Uterus (tissue), 4 donors: ENCODE data around the gene BACH2. TPM values are rescaled to one million over a fixed set of nuclear protein-coding genes. Genes with fewer than 3 reads are reported as not detected.

Source experiments
- DNase-seq, 2 donors: peaks; one replicate each; pipeline ENCODE4 v3.0.0-alpha.2; 2019 to 2020
- H3K27ac ChIP-seq, 2 donors: fragments of 200-600 bp; sonication (generic); 1 replicate in 1 of 2; 2 replicates in 1 of 2; pipeline ENCODE4 v1.5.1; 2016 to 2018
- H3K27me3 ChIP-seq, 2 donors: fragments of 200-600 bp; sonication (generic); one replicate each; pipeline ENCODE4 v1.5.1; 2018 to 2019; ENCODE audit warnings: control low read depth in 1 of 2
- H3K36me3 ChIP-seq, 2 donors: fragments of 200-600 bp; sonication (generic); one replicate each; pipeline ENCODE4 v1.5.1; 2019; ENCODE audit warnings: control low read depth in 1 of 2
- H3K4me1 ChIP-seq, 2 donors: fragments of 200-600 bp; sonication (generic); one replicate each; pipeline ENCODE4 v1.5.1; 2018 to 2019; ENCODE audit warnings: control low read depth in 1 of 2
- H3K4me3 ChIP-seq, 2 donors: fragments of 200-600 bp; sonication (generic); 1 replicate in 1 of 2; 2 replicates in 1 of 2; pipeline ENCODE4 v1.5.1; 2018 to 2019; ENCODE audit warnings: mild to moderate bottlenecking in 1 of 2
- H3K9me3 ChIP-seq, 2 donors: fragments of 200-600 bp; sonication (generic); one replicate each; pipeline ENCODE4 v1.5.1; 2019; ENCODE audit warnings: control low read depth in 1 of 2
- POLR2A ChIP-seq, 2 donors: fragments of 450-650 bp; IDR thresholded peaks; one replicate each; pipeline ENCODE4 v1.6.1; 2016; ENCODE audit warnings: antibody characterized with exemption in 2 of 2, mild to moderate bottlenecking in 1 of 2, moderate library complexity in 1 of 2
- intact Hi-C: fragments of 100-400 bp; cut with DNase I; formaldehyde crosslinking; loops from one replicate; pipeline ENCODE4 v1.15.1; 2023; ENCODE audit warnings: low total_unique reads
- total RNA-seq, 4 donors: library from RNA; depleted of rRNA in 3 of 4; stranded (reverse); fragments of >200 nt in 3 of 4; gene quantifications; one replicate each; pipeline versions ENCODE4 v1.1.0 to v1.2.4, GENCODE V29; 2014 to 2023
- TF ChIP-seq, protein P1 (sequence below), 4 experiments: fragments of 200-600 bp in 2 of 4; fragments of 450-650 bp in 2 of 4; sonication (generic) in 2 of 4; IDR thresholded peaks; one replicate each; pipeline ENCODE4 v1.5.1; 2016 to 2019; ENCODE audit warnings: antibody characterized with exemption in 4 of 4, mild to moderate bottlenecking in 2 of 4, moderate library complexity in 1 of 4
- donor health status: DM: yes; HTN: yes; CAD: no.

Gene BACH2
- total RNA-seq, 4 donors from 2014 or later: 1.3 to 15.0 (median 9.7) TPM

DNA sequence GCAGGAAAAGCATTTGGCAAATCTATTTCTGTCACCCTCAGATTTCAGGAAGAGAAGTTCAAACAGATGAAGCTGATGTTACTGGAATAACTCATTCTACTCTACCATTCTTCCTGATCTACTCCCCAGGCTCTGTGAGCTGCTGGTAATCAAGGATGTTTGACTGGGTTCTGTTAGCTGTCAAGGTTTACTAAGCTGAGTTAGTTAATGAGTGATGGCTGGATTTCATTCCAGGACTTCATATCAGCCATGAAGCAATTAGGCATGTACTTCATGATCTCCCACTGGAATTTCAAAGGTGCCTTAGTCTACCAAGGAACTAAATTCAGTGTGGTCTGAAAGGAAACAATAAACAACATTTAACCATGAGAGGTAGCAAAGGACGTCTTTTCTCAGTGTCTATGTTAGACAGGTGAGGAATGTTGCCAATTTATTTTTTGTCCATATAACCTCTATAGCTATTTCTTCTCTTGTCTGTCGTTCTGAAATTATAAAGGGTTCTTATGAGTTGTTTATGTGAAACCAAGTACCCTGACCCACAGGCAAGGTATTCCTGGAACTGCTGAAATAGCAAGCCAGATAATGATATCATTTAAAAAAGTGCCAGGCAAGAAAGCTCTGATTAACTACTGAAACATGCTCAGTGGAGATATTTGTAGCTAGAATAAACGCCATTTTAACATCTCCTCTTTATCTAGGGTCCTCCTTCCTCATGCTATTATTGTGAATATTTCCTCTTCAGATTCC lies 112.9 kb downstream of the BACH2 start:
- Histone ChIP-seq H3K27me3 (no peaks in the 10 kb centered on the region), H3K27ac (peak overlapping the region; percentile 10 to 11), H3K36me3 (no peaks in the 10 kb centered on the region), H3K4me1 (peaks cover 0 to 4% of the 10 kb centered on the region in 2 donors), H3K4me3 (no peak overlapping the region), H3K9me3 (no peaks in the 10 kb centered on the region)
- no peak for TF ChIP-seq POLR2A (IDR thresholded peaks at IDR 0.05)
- intact Hi-C loops: no loop called here
- no peak for DNase-seq

DNA sequence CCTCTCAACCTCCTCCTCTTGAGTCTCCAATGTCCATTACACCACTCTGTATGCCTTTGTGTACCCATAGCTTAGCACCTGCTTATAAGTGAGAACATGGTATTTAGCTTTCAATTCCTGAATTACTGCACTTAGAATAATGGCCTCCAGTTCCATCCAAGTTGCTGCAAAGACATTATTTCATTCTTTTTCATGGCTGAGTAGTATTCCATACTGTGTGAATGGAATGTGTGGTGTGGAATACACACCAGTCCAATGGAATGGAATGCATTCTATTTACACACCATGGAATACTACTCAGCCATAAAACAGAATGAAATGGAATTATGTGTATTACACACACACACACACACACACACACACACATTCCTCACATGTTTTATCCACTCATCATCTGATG lies 116.1 kb downstream of the BACH2 start:
- intact Hi-C loops: no loop called here
- TF ChIP-seq POLR2A (IDR thresholded peaks at IDR 0.05): no peak
- TF ChIP-seq, protein P1, sequence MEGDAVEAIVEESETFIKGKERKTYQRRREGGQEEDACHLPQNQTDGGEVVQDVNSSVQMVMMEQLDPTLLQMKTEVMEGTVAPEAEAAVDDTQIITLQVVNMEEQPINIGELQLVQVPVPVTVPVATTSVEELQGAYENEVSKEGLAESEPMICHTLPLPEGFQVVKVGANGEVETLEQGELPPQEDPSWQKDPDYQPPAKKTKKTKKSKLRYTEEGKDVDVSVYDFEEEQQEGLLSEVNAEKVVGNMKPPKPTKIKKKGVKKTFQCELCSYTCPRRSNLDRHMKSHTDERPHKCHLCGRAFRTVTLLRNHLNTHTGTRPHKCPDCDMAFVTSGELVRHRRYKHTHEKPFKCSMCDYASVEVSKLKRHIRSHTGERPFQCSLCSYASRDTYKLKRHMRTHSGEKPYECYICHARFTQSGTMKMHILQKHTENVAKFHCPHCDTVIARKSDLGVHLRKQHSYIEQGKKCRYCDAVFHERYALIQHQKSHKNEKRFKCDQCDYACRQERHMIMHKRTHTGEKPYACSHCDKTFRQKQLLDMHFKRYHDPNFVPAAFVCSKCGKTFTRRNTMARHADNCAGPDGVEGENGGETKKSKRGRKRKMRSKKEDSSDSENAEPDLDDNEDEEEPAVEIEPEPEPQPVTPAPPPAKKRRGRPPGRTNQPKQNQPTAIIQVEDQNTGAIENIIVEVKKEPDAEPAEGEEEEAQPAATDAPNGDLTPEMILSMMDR (IDR thresholded peaks at IDR 0.05): no peak
- H3K27me3 ChIP-seq: no peaks in the 10 kb centered on the region
- DNase-seq: no peak
- H3K4me3 ChIP-seq: no peak overlapping the region
- H3K36me3 ChIP-seq: no peaks in the 10 kb centered on the region
- H3K27ac ChIP-seq: no peak overlapping the region
- H3K9me3 ChIP-seq: no peaks in the 10 kb centered on the region
- peaks cover 0 to 4% of the 10 kb centered on the region in 2 donors for H3K4me1 ChIP-seq

DNA sequence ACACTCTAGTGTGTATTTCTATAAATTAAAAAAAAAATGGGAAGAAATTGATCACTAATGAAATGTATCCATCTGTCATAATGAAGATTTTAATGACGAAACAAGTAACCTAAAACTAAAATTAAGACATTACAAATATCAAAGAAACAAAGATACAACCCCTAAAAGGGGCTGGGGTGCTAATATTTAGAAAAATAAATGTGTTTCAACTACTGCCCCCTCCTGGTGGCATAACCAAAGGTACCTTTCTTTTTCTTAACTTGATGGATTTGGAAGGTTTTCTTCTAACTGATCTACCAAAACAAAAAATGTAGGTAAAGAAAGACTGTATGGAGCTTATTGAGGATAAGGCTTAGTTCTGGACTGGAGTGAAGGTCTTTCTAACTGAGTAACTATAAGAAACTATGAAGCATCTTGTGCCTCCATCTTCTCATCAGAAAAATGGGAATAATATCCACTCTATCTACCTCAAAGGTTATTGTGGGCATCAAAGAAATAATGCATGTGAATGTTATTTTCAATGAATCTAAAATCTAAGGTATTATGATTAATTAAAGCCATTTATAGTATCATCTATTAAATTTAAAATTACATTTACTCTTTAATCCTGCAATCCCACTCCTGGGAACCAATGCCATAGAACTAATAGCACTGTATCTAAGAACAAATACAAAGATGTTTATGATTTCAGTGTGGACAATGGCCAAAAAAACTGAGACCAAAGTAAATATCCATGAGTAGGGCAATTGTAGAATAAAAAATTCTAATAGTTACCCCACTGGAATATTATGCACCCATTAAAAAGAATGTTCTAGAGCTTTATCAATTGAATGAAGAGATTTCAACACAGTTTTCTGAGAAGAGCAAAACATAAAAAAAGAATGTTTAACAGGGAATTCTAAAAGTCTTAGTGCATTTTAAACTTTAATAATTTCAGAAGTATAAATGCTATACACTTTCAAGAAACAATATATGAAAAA lies 117.2 kb downstream of the BACH2 start:
- Histone ChIP-seq H3K4me3 (no peak overlapping the region), H3K27me3 (no peaks in the 10 kb centered on the region), H3K36me3 (no peaks in the 10 kb centered on the region), H3K27ac (no peak overlapping the region), H3K4me1 (peaks cover 0 to 4% of the 10 kb centered on the region in 2 donors), H3K9me3 (no peaks in the 10 kb centered on the region)
- no peak for DNase-seq
- intact Hi-C loops: no loop called here
- TF ChIP-seq, protein P1 (IDR thresholded peaks at IDR 0.05): no peak
- TF ChIP-seq POLR2A (IDR thresholded peaks at IDR 0.05): no peak

DNA sequence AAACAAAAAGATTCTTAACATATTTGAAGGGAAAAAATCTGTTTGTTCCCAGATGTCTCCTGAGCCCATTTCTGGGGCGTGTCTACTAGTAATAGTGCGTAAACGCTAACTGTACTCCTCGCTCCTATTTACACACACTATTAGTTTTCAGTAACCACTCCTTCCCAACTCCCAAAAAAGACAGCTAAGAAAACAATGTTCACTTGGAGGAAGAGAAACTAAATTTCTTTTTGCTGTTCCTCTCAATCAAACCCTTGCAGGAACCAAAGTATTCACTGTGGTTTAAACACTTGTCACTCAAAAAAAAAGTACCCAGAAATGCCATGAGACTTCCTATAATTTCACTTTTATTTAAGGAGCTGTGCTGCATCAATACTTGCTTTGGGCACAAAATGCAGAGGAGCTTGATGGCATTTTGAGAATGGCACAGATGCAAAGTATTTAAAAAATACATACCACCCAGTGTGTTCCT lies 118.2 kb downstream of the BACH2 start:
- no peaks in the 10 kb centered on the region for H3K4me1 ChIP-seq
- no peak overlapping the region for H3K4me3 ChIP-seq
- no peaks in the 10 kb centered on the region for H3K27me3 ChIP-seq
- no peak for DNase-seq
- H3K9me3 ChIP-seq: no peaks in the 10 kb centered on the region
- no peaks in the 10 kb centered on the region for H3K36me3 ChIP-seq
- TF ChIP-seq, protein P1 (IDR thresholded peaks at IDR 0.05): no peak
- TF ChIP-seq POLR2A (IDR thresholded peaks at IDR 0.05): no peak
- intact Hi-C loops: no loop called here
- H3K27ac ChIP-seq: peak overlapping the region in 1 of 2 donors; percentile 25

- peak overlapping the region in 1 of 2 donors; percentile 25 for H3K27ac ChIP-seq
- intact Hi-C loops: no loop called here
Measured at GRCh38 chr6:90177544-90178383, 118.9 kb downstream of the BACH2 start.

More at GRCh38 chr6:90177544-90178383, 118.9 kb downstream of the BACH2 start:
- TF ChIP-seq POLR2A (IDR thresholded peaks at IDR 0.05): no peak
- TF ChIP-seq, protein P1 (IDR thresholded peaks at IDR 0.05): no peak
- H3K4me3 ChIP-seq: no peak overlapping the region
- H3K36me3 ChIP-seq: no peaks in the 10 kb centered on the region
- H3K9me3 ChIP-seq: no peaks in the 10 kb centered on the region
- H3K27me3 ChIP-seq: no peaks in the 10 kb centered on the region
- no peak for DNase-seq
- no peaks in the 10 kb centered on the region for H3K4me1 ChIP-seq
